Fibroblast of lung (primary cell): Measurements from ENCODE around the gene SNX8. TPM values are rescaled to one million over a fixed set of nuclear protein-coding genes. Genes with fewer than 3 reads are reported as not detected.

ENCODE experiments used
- DNase-seq, 2 donors: peaks; one replicate each; pipeline versions ENCODE4 v3.0.0 to v3.0.0-alpha.2; 2010; ENCODE audit warnings: low read depth in 2 of 2
- H2AFZ ChIP-seq: 2 replicates; pipeline ENCODE4 v1.5.1; 2012; ENCODE audit warnings: low read length, control low read depth, inconsistent platforms
- H3K27ac ChIP-seq: 2 replicates; pipeline ENCODE4 v1.5.1; 2011; ENCODE audit warnings: low read length, control low read depth; ENCODE audit not compliant: insufficient read depth
- H3K27me3 ChIP-seq: 2 replicates; pipeline ENCODE4 v1.5.1; 2011; ENCODE audit warnings: mild to moderate bottlenecking, low read length; ENCODE audit not compliant: control insufficient read depth, insufficient read depth
- H3K36me3 ChIP-seq: 2 replicates; pipeline ENCODE4 v1.5.1; 2011; ENCODE audit warnings: low read length; ENCODE audit not compliant: control insufficient read depth, insufficient read depth
- H3K4me1 ChIP-seq: 2 replicates; pipeline ENCODE4 v1.5.1; 2011; ENCODE audit warnings: low read length; ENCODE audit not compliant: control insufficient read depth, insufficient read depth; ENCODE audit errors: extremely low read depth
- H3K4me2 ChIP-seq: 2 replicates; pipeline ENCODE4 v1.5.1; 2011; ENCODE audit warnings: low read length, control low read depth; ENCODE audit not compliant: insufficient read depth; ENCODE audit errors: extremely low read depth
- H3K4me3 ChIP-seq, 4 experiments: fragments of 200-600 bp in 1 of 4; sonication (generic) in 1 of 4; replicated peaks in 1 of 4; 2 replicates each; pipeline ENCODE4 v1.5.1; 2011 to 2016; ENCODE audit warnings: low read length in 4 of 4, low read depth in 3 of 4, mild to moderate bottlenecking in 3 of 4, control low read depth in 2 of 4, inconsistent platforms in 1 of 4, mixed read lengths in 1 of 4; ENCODE audit not compliant: insufficient read depth in 1 of 4; ENCODE audit errors: control extremely low read depth in 1 of 4
- H3K79me2 ChIP-seq: 2 replicates; pipeline ENCODE4 v1.5.1; 2012; ENCODE audit warnings: mild to moderate bottlenecking, low read length, inconsistent platforms; ENCODE audit not compliant: control insufficient read depth, insufficient read depth
- H3K9ac ChIP-seq: 2 replicates; pipeline ENCODE4 v1.5.1; 2011; ENCODE audit warnings: mild to moderate bottlenecking, low read length, control low read depth; ENCODE audit not compliant: insufficient read depth
- H3K9me3 ChIP-seq: 2 replicates; pipeline ENCODE4 v1.5.1; 2012; ENCODE audit warnings: low read depth, low read length; ENCODE audit not compliant: control insufficient read depth, insufficient read depth
- H4K20me1 ChIP-seq: 2 replicates; pipeline ENCODE4 v1.5.1; 2011; ENCODE audit warnings: low read length; ENCODE audit not compliant: control insufficient read depth, insufficient read depth; ENCODE audit errors: extremely low read depth
- EZH2 ChIP-seq: IDR thresholded peaks from 2 replicates; pipeline ENCODE4 v1.5.1; 2012; ENCODE audit warnings: low read length, control low read depth, mild to moderate bottlenecking; ENCODE audit errors: missing control alignments
- polyA plus RNA-seq, 2 donors: library from polyadenylated mRNA; depleted of rRNA in 1 of 2; stranded (reverse) in 1 of 2; unstranded in 1 of 2; fragments of >200 nt; gene quantifications; 2 replicates each; pipeline ENCODE4 v1.2.1, GENCODE V29; 2011 to 2012; ENCODE audit warnings: missing spikeins in 1 of 2
- total RNA-seq: library from RNA; depleted of rRNA; stranded (reverse); fragments of >200 nt; gene quantifications from 2 replicates; pipeline ENCODE4 v1.2.1, GENCODE V29; 2014
- TF ChIP-seq, protein P1 (sequence below), 2 donors: IDR thresholded peaks in 1 of 2; conservative IDR thresholded peaks in 1 of 2; 1 replicate in 1 of 2; 2 replicates in 1 of 2; pipeline ENCODE4 v1.5.1; 2011 to 2012; ENCODE audit warnings: low read length in 2 of 2, control low read depth in 1 of 2, inconsistent platforms in 1 of 2, low read depth in 1 of 2, mild to moderate bottlenecking in 1 of 2

The SNX8 gene
- total and polyA plus RNA-seq, 2 donors (not counting 1 experiment from before 2014, with no cell fraction given) = 13.2 to 27.4 TPM

DNA sequence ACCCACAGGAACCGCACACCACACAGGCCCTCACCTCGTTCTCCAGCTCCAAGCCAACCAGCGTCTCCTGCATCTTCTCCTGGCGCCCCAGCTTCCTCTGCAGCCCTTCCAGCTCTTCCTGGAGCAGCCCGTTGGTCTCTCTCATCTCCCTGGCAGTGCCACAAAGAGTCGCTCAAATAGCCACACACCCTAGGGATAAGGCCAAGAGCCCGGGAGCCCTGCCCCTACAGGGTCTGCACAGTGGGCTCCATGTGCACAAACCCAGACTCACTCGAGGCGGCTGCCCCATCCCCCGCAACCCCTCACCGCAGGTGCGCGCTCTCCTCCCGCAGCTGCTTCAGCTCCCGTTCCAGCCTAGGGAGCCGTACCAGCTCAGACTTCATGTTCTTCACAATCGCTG is 98.4 kb downstream of the SNX8 start:
- Histone ChIP-seq H3K9me3 (no peaks in the 10 kb centered on the region), H3K4me3 (no peak overlapping the region), H3K4me2 (no peak overlapping the region), H3K27ac (no peak overlapping the region), H3K36me3 (peaks cover 11% of the 10 kb centered on the region), H2AFZ (no peak overlapping the region), H3K4me1 (no peaks in the 10 kb centered on the region), H3K27me3 (no peaks in the 10 kb centered on the region), H3K9ac (no peak overlapping the region), H3K79me2 (no peaks in the 10 kb centered on the region), H4K20me1 (no peaks in the 10 kb centered on the region)
- TF ChIP-seq, protein P1, sequence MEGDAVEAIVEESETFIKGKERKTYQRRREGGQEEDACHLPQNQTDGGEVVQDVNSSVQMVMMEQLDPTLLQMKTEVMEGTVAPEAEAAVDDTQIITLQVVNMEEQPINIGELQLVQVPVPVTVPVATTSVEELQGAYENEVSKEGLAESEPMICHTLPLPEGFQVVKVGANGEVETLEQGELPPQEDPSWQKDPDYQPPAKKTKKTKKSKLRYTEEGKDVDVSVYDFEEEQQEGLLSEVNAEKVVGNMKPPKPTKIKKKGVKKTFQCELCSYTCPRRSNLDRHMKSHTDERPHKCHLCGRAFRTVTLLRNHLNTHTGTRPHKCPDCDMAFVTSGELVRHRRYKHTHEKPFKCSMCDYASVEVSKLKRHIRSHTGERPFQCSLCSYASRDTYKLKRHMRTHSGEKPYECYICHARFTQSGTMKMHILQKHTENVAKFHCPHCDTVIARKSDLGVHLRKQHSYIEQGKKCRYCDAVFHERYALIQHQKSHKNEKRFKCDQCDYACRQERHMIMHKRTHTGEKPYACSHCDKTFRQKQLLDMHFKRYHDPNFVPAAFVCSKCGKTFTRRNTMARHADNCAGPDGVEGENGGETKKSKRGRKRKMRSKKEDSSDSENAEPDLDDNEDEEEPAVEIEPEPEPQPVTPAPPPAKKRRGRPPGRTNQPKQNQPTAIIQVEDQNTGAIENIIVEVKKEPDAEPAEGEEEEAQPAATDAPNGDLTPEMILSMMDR (conservative IDR thresholded peaks at IDR 0.05 in 1 of 2, IDR thresholded peaks at IDR 0.05 in 1 of 2; ENCODE audit: low read depth in 1 of 2, low read length in 2 of 2) = no peak
- TF ChIP-seq EZH2 = no peak
- no peak for DNase-seq

DNA sequence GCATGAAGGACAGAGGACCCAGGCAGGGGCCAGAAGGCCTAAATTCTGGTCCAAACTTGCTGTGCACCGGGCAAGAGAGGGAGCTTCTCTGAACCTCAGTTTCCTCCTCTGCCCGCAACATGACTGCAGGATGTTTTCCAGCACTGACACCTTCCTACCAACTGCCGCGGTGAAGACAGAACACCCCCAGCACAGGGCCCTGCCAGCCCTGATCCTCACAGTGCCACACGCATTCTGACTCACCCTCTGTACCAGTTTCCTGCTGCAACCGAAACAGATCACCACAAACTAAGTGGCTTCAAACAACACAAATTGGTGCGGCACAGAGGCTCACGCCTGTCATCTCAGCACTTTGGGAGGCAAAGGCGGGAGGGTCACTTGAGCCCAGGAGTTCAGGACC is 99.6 kb downstream of the SNX8 start:
- Histone ChIP-seq H3K9ac (no peak overlapping the region), H2AFZ (no peak overlapping the region), H3K79me2 (no peaks in the 10 kb centered on the region), H3K27ac (no peak overlapping the region), H4K20me1 (no peaks in the 10 kb centered on the region), H3K27me3 (no peaks in the 10 kb centered on the region), H3K36me3 (peaks cover 11% of the 10 kb centered on the region), H3K4me2 (no peak overlapping the region), H3K4me3 (no peak overlapping the region), H3K9me3 (no peaks in the 10 kb centered on the region), H3K4me1 (no peaks in the 10 kb centered on the region)
- DNase-seq = no peak
- TF ChIP-seq, protein P1 (conservative IDR thresholded peaks at IDR 0.05 in 1 of 2, IDR thresholded peaks at IDR 0.05 in 1 of 2; ENCODE audit: low read depth in 1 of 2, low read length in 2 of 2) = no peak
- no peak for TF ChIP-seq EZH2

DNA sequence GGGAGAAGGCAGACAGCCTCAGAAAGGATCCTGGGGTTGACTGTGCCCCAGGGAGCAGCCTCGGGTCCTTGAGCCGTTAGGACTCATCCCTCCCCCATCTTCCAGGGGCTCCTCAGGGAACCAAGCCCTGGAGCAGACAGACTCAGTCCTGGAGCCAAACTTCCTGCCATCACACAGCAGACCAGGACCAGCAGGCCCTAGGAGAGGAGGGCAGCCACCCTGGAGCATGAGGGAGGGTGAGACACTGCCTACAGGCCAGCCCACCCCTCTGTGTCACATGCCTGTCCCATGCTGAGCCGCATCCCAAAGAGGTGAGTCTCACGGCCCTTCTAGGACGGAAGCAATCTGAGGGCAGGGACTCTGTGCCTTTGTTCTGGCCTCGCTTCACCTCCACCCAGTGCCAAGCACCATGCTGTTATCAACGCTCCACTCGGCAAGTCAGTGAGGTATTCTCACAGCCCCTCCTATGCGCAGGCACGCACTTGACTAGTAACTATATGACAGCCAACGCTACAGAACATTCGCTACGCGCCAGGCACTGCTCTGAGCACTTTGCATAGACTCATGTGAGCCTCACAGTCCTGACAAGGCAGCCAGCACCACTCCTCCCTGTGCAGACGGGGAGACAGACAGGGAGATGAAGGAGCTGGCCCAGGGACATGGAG is 100.6 kb downstream of the SNX8 start:
- Histone ChIP-seq H3K27ac (no peak overlapping the region), H4K20me1 (no peaks in the 10 kb centered on the region), H3K27me3 (no peaks in the 10 kb centered on the region), H3K9me3 (no peaks in the 10 kb centered on the region), H3K4me1 (no peaks in the 10 kb centered on the region), H3K4me3 (no peak overlapping the region), H3K9ac (no peak overlapping the region), H2AFZ (no peak overlapping the region), H3K79me2 (no peaks in the 10 kb centered on the region), H3K4me2 (no peak overlapping the region), H3K36me3 (peaks cover 11% of the 10 kb centered on the region)
- DNase-seq = no peak
- TF ChIP-seq EZH2 = no peak
- TF ChIP-seq, protein P1 (conservative IDR thresholded peaks at IDR 0.05 in 1 of 2, IDR thresholded peaks at IDR 0.05 in 1 of 2; ENCODE audit: low read depth in 1 of 2, low read length in 2 of 2) = no peak
